ENCODE data around the gene RGS3.

RGS3 gene

GRCh38 chr9:113514061-113514460, 50.5 kb downstream of the RGS3 start:
- DNase-seq, result no peak

- no peak for DNase-seq
Measured at GRCh38 chr9:113514748-113515147, 51.2 kb downstream of the RGS3 start.

GRCh38 chr9:113515862-113516261, 52.3 kb downstream of the RGS3 start:
- no peak for DNase-seq

GRCh38 chr9:113516840-113517577, 53.5 kb downstream of the RGS3 start:
- no peak for DNase-seq

- DNase-seq, result no peak
Measured at GRCh38 chr9:113519426-113520108, 56.0 kb downstream of the RGS3 start.

GRCh38 chr9:113520109-113520642, 56.6 kb downstream of the RGS3 start:
- no peak for DNase-seq

- DNase-seq, result no peak
Measured at GRCh38 chr9:113521693-113522255, 58.2 kb downstream of the RGS3 start.

- no peak for DNase-seq
Measured at GRCh38 chr9:113522419-113522818, 58.9 kb downstream of the RGS3 start.

GRCh38 chr9:113522858-113523257, 59.3 kb downstream of the RGS3 start:
- no peak for DNase-seq

- no peak for DNase-seq
Measured at GRCh38 chr9:113523421-113524141, 60.1 kb downstream of the RGS3 start.

- no peak for DNase-seq
Measured at GRCh38 chr9:113524468-113524867, 60.9 kb downstream of the RGS3 start.

GRCh38 chr9:113525205-113525604, 61.7 kb downstream of the RGS3 start:
- DNase-seq, result no peak

- no peak for DNase-seq
Measured at GRCh38 chr9:113525831-113526230, 62.3 kb downstream of the RGS3 start.

- no peak for DNase-seq
Measured at GRCh38 chr9:113526231-113526746, 62.8 kb downstream of the RGS3 start.

GRCh38 chr9:113526841-113527240, 63.3 kb downstream of the RGS3 start:
- no peak for DNase-seq

GRCh38 chr9:113528088-113528487, 64.6 kb downstream of the RGS3 start:
- no peak for DNase-seq

- no peak for DNase-seq
Measured at GRCh38 chr9:113528811-113529210, 65.3 kb downstream of the RGS3 start.

- DNase-seq, result no peak
Measured at GRCh38 chr9:113529336-113530009, 65.9 kb downstream of the RGS3 start.

- DNase-seq, result no peak
Measured at GRCh38 chr9:113530022-113530635, 66.6 kb downstream of the RGS3 start.

- DNase-seq, result no peak
Measured at GRCh38 chr9:113530942-113531341, 67.4 kb downstream of the RGS3 start.

GRCh38 chr9:113531919-113532808, 68.6 kb downstream of the RGS3 start:
- DNase-seq, result no peak

Data from DMS 273 treated with DMSO at 0.1 percent for 48 hours (cell line).